MCF 10A (cell line): Measurements from ENCODE around the gene PALB2. TPM values are rescaled to one million over a fixed set of nuclear protein-coding genes. Genes with fewer than 3 reads are reported as not detected.
"Not testable (repeated sequence)": the region's sequence is repeated elsewhere in the genome, so short reads cannot be mapped to it uniquely, and the experiment has no call there.

Experiments
- BruUV-seq: library from RNA; stranded (reverse); fragments of 400-500 nt; replicated peaks from 2 replicates; lab custom pipeline; 2021; lab: Mats Ljungman, UMichigan
- CTCF ChIA-PET: fragments of 300-600 bp; sonication (Branson Sonifier 250); formaldehyde crosslinking; extraction: SDS; loops from one replicate; lab custom pipeline; 2021; ENCODE audit warnings: antibody characterized with exemption, inconsistent platforms; lab: Yijun Ruan, JAX
- POLR2A ChIA-PET: fragments of 300-600, 350-650 bp; sonication (Branson Sonifier 250); formaldehyde crosslinking; extraction: SDS; loops from one replicate; lab custom pipeline; 2020; ENCODE audit warnings: antibody characterized with exemption, inconsistent platforms; lab: Yijun Ruan, JAX
- DNase-seq: peaks from one replicate; pipeline ENCODE4 v3.0.0-alpha.2; 2018; ENCODE audit not compliant: unreplicated experiment
- H3K27ac Mint-ChIP-seq: one replicate; pipeline ENCODE4 v1.8.0; 2022; ENCODE audit warnings: mild to moderate bottlenecking, low read depth, mixed read lengths; ENCODE audit not compliant: unreplicated experiment
- H3K27me3 Mint-ChIP-seq: one replicate; pipeline ENCODE4 v1.8.0; 2022; ENCODE audit warnings: mixed read lengths; ENCODE audit not compliant: insufficient read depth, unreplicated experiment
- H3K36me3 Mint-ChIP-seq: one replicate; pipeline ENCODE4 v1.8.0; 2022; ENCODE audit warnings: mild to moderate bottlenecking, moderate library complexity, mixed read lengths; ENCODE audit not compliant: insufficient read depth, unreplicated experiment
- H3K4me1 Mint-ChIP-seq: one replicate; pipeline ENCODE4 v1.8.0; 2022; ENCODE audit warnings: mixed read lengths; ENCODE audit not compliant: insufficient read depth, unreplicated experiment
- H3K4me3 Mint-ChIP-seq: one replicate; pipeline ENCODE4 v1.8.0; 2022; ENCODE audit warnings: mild to moderate bottlenecking, moderate library complexity, mixed read lengths; ENCODE audit not compliant: unreplicated experiment
- H3K9me3 Mint-ChIP-seq: one replicate; pipeline ENCODE4 v1.8.0; 2022; ENCODE audit warnings: mixed read lengths; ENCODE audit not compliant: unreplicated experiment
- intact Hi-C: fragments of 100-400 bp; cut with micrococcal nuclease; formaldehyde crosslinking; loops from 2 replicates; pipeline ENCODE4 v1.14.1; 2022
- total RNA-seq: library from RNA; stranded (reverse); gene quantifications from 2 replicates; pipeline ENCODE4 v1.2.3, GENCODE V29; 2022
- TF ChIP-seq, protein P1 (sequence below): fragments of 200-600 bp; IDR thresholded peaks from one replicate; pipeline ENCODE4 v1.8.0; 2022; ENCODE audit warnings: antibody characterized with exemption, mild to moderate bottlenecking; ENCODE audit not compliant: unreplicated experiment

Gene PALB2
- total RNA-seq, 1 experiment from 2014 or later, result 20.8 TPM

DNA sequence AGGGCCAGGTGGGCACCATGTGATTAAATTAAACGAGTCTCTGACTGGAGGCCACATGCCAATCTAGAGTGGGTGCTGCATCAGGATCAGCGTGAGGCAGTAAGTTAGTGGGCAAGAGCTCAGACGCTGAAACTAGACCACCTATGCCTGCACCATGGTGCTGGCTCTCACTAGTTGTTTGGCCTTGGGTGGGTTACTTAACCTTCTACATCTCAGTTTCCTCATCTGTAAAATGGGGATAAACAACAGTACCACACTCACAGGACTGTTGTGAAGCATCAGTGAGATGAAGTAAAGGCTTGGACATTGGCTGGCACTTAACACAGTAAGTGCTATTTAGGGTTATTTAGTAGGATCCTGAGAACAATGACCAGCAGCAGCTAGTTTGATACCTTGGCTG, 50.9 kb downstream of the PALB2 start:
- H3K4me3 Mint-ChIP-seq, result no peak overlapping the region
- intact Hi-C loops, result no loop called here
- TF ChIP-seq, protein P1, sequence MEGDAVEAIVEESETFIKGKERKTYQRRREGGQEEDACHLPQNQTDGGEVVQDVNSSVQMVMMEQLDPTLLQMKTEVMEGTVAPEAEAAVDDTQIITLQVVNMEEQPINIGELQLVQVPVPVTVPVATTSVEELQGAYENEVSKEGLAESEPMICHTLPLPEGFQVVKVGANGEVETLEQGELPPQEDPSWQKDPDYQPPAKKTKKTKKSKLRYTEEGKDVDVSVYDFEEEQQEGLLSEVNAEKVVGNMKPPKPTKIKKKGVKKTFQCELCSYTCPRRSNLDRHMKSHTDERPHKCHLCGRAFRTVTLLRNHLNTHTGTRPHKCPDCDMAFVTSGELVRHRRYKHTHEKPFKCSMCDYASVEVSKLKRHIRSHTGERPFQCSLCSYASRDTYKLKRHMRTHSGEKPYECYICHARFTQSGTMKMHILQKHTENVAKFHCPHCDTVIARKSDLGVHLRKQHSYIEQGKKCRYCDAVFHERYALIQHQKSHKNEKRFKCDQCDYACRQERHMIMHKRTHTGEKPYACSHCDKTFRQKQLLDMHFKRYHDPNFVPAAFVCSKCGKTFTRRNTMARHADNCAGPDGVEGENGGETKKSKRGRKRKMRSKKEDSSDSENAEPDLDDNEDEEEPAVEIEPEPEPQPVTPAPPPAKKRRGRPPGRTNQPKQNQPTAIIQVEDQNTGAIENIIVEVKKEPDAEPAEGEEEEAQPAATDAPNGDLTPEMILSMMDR, result no peak
- no TSS peak for BruUV-seq
- peaks cover 15% of the 10 kb centered on the region for H3K4me1 Mint-ChIP-seq
- H3K36me3 Mint-ChIP-seq, result peaks cover 75% of the 10 kb centered on the region
- H3K27ac Mint-ChIP-seq, result no peak overlapping the region
- ChIA-PET POLR2A (no interaction called here), CTCF (interaction anchor here (0.7 kb wide), 1 partner anchor 8 kb away, joined by 3 read pairs; no protein-coding TSS in a partner anchor)
- H3K9me3 Mint-ChIP-seq, result no peaks in the 10 kb centered on the region
- DNase-seq, result no peak
- no peaks in the 10 kb centered on the region for H3K27me3 Mint-ChIP-seq

DNA sequence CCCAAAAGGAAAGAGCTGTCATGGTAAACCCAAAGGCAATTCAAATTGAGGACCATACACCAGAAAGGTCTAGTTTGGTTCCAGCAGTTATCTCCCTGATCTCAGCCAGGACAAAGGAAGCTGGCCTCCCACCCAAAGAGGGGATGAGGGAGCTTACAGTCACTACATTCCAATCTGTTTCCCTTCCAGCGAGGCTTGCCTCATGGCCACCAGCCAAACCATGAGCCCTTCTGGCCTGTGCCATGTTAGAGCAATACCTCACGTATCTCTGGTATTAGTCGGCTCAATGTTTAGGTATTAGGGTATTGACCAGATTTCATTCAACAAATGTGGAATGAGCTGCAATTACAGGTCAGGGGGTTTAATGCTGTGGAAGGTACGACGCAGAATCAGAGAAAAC, 53.4 kb downstream of the PALB2 start:
- Mint-ChIP-seq H3K4me3 (no peak overlapping the region), H3K27me3 (no peaks in the 10 kb centered on the region), H3K4me1 (peaks cover 14% of the 10 kb centered on the region), H3K9me3 (no peaks in the 10 kb centered on the region), H3K36me3 (peaks cover 95% of the 10 kb centered on the region), H3K27ac (no peak overlapping the region)
- no peak for DNase-seq
- ChIA-PET CTCF (no interaction called here), POLR2A (interaction anchor here (0.6 to 1.0 kb wide), 3 partner anchors 13 to 54 kb away, joined by 3 read pairs; partner anchors contain the start of genes DCTN5 and PALB2)
- BruUV-seq, result no TSS peak
- intact Hi-C loops, result no loop called here
- TF ChIP-seq, protein P1, result no peak

DNA sequence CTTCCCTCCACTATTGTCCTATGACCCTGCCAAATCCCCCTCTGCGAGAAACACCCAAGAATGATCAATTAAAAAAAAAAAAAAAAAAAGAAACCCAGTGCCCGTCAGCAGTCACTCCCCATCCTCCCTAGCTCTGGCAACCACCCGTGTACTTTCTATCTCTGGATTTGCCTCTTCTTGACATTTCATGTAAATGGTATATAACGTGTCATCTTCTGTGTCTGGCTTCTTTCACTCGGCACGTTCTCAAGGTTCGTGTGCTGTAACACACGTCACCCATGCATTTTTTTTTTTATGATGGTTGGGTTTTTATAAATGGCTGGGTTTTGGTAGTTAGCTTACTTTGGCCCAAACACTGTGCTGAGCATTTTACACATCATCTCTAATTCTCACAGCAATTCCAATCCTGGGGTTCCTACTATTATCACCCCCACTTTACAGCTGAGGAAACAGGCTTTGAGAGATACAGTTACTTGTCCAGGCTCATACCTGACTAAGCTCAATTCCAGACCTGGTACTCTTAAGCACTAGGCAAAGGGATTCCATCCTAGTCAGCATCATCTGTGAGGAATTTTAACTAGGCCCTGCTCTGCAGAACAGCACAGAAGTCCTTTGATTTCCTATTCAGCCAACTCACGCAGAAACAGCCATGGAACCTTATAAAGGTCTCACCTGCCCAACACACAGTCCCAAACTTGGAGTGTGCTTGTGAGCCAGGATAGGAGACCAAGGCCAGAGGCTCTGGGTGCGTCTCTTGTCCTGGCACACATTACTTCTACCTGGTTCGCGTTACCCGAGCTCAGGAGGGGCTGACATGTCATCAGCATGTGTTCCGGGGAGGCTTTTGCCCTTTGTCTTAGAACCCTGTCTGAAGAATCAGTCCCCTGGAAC, 56.7 kb downstream of the PALB2 start:
- Mint-ChIP-seq H3K9me3 (no peaks in the 10 kb centered on the region), H3K36me3 (peaks cover 97% of the 10 kb centered on the region), H3K27me3 (no peaks in the 10 kb centered on the region), H3K27ac (no peak overlapping the region), H3K4me3 (no peak overlapping the region), H3K4me1 (no peaks in the 10 kb centered on the region)
- ChIA-PET POLR2A (no interaction called here), CTCF (interaction anchor here (0.6 to 1.3 kb wide), 3 partner anchors 12 to 1464 kb away, joined by 3 to 6 read pairs (median 4); partner anchors contain the start of gene NDUFAB1)
- no peak for DNase-seq
- no TSS peak for BruUV-seq
- TF ChIP-seq, protein P1, result no peak
- intact Hi-C loops, result no loop called here

DNA sequence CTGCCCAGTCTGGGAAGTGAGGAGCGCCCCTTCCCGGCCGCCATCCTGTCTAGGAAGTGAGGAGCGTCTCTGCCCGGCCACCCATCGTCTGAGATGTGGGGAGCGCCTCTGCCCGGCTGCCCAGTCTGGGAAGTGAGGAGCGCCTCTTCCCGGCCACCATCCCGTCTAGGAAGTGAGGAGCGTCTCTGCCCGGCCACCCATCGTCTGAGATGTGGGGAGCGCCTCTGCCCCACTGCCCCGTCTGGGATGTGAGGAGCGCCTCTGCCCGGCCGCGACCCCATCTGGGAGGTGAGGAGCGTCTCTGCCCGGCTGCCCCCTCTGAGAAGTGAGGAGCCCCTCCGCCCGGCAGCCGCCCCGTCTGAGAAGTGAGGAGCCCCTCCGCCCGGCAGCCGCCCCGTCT, 57.8 kb downstream of the PALB2 start:
- H3K9me3 Mint-ChIP-seq, H3K27me3 Mint-ChIP-seq, intact Hi-C loops, DNase-seq, H3K4me3 Mint-ChIP-seq, H3K27ac Mint-ChIP-seq, POLR2A ChIA-PET, BruUV-seq, H3K4me1 Mint-ChIP-seq: not testable (repeated sequence)
- CTCF ChIA-PET, result interaction anchor here (0.6 kb wide), 1 partner anchor 144 kb away, joined by 3 read pairs; no protein-coding TSS in a partner anchor
- H3K36me3 Mint-ChIP-seq, result peaks cover 92% of the 10 kb centered on the region
